ENCODE data around the gene DIO2. TPM values are rescaled to one million over a fixed set of nuclear protein-coding genes. Genes with fewer than 3 reads are reported as not detected.

The DIO2 gene
- total and polyA plus RNA-seq, 9 donors, result 0.08 to 2.6 (median 0.51) TPM; not detected in 1

GRCh38 chr14:80167793-80168448 is 43.4 kb downstream of the DIO2 start:
- H3K4me3 ChIP-seq, result no peak overlapping the region
- H3K27me3 ChIP-seq, result no peaks in the 10 kb centered on the region
- no peaks in the 10 kb centered on the region for H3K4me1 ChIP-seq (ENCODE audit: insufficient read depth)
- H3K36me3 ChIP-seq, result no peaks in the 10 kb centered on the region
- intact Hi-C loops (cut with DNase I), result no loop called here
- DNase-seq, result no peak
- H3K27ac ChIP-seq, result no peak overlapping the region
- WGBS, 3 donors, result 46 to 49% (median 49%) methylated on average over 6 of the region's 6 CpGs
- H3K9me3 ChIP-seq, result no peaks in the 10 kb centered on the region
- no peak for TF ChIP-seq POLR2A (IDR thresholded peaks at IDR 0.05)
- TF ChIP-seq EP300 (IDR thresholded peaks at IDR 0.05), result no peak
- no peak for TF ChIP-seq CTCF (IDR thresholded peaks at IDR 0.05)

- 90 to 93% (median 90%) methylated on average over 9 of the region's 9 CpGs for WGBS, 3 donors
- H3K27me3 ChIP-seq, result no peaks in the 10 kb centered on the region
- no peaks in the 10 kb centered on the region for H3K4me1 ChIP-seq (ENCODE audit: insufficient read depth)
- no peak overlapping the region for H3K27ac ChIP-seq
- intact Hi-C loops (cut with DNase I), result no loop called here
- H3K36me3 ChIP-seq, result no peaks in the 10 kb centered on the region
- no peak for DNase-seq
- no peak overlapping the region for H3K4me3 ChIP-seq
- TF ChIP-seq CTCF (IDR thresholded peaks at IDR 0.05) (no peak), POLR2A (IDR thresholded peaks at IDR 0.05) (no peak), EP300 (IDR thresholded peaks at IDR 0.05) (no peak)
- no peaks in the 10 kb centered on the region for H3K9me3 ChIP-seq
Observed at GRCh38 chr14:80164991-80165721, 46.1 kb downstream of the DIO2 start.

- Histone ChIP-seq H3K9me3 (no peaks in the 10 kb centered on the region), H3K4me1 (ENCODE audit: insufficient read depth) (no peaks in the 10 kb centered on the region), H3K27me3 (no peaks in the 10 kb centered on the region), H3K4me3 (no peak overlapping the region), H3K36me3 (no peaks in the 10 kb centered on the region), H3K27ac (no peak overlapping the region)
- DNase-seq, result no peak
- TF ChIP-seq EP300 (IDR thresholded peaks at IDR 0.05) (no peak), CTCF (IDR thresholded peaks at IDR 0.05) (no peak), POLR2A (IDR thresholded peaks at IDR 0.05) (no peak)
- intact Hi-C loops (cut with DNase I), result no loop called here
- 20 to 24% (median 23%) methylated on average over 1 of the region's 1 CpG for WGBS, 3 donors
Observed at GRCh38 chr14:80152763-80153162, 58.5 kb downstream of the DIO2 start.

GRCh38 chr14:80152166-80152565 is 59.1 kb downstream of the DIO2 start:
- H3K9me3 ChIP-seq, result no peaks in the 10 kb centered on the region
- DNase-seq, result no peak
- intact Hi-C loops (cut with DNase I), result no loop called here
- TF ChIP-seq CTCF (IDR thresholded peaks at IDR 0.05) (no peak), POLR2A (IDR thresholded peaks at IDR 0.05) (no peak), EP300 (IDR thresholded peaks at IDR 0.05) (no peak)
- no peak overlapping the region for H3K27ac ChIP-seq
- no peak overlapping the region for H3K4me3 ChIP-seq
- no peaks in the 10 kb centered on the region for H3K4me1 ChIP-seq (ENCODE audit: insufficient read depth)
- H3K36me3 ChIP-seq, result no peaks in the 10 kb centered on the region
- no peaks in the 10 kb centered on the region for H3K27me3 ChIP-seq
